HG02571 (cell line): ENCODE data around the gene TNFRSF11A.
A peak's percentile ranks its signal among the peaks of the same experiment; 100 is the strongest.

Source experiments
- ATAC-seq: cut with Tn5 transposase; IDR thresholded peaks from one replicate; pipeline ENCODE4 v1.9.1; 2021; ENCODE audit warnings: mild to moderate bottlenecking, moderate library complexity; ENCODE audit not compliant: unreplicated experiment

The TNFRSF11A gene

GRCh38 chr18:62407660-62408059, 82.5 kb downstream of the TNFRSF11A start:
- no peak for ATAC-seq

GRCh38 chr18:62409821-62410220, 84.7 kb downstream of the TNFRSF11A start:
- no peak for ATAC-seq

- no peak for ATAC-seq
Observed at GRCh38 chr18:62412231-62412979, 87.3 kb downstream of the TNFRSF11A start.

GRCh38 chr18:62413206-62413605, 88.1 kb downstream of the TNFRSF11A start:
- no peak for ATAC-seq

- no peak for ATAC-seq
Observed at GRCh38 chr18:62418258-62418657, 93.1 kb downstream of the TNFRSF11A start.

- ATAC-seq = no peak
Observed at GRCh38 chr18:62420151-62420512, 95.0 kb downstream of the TNFRSF11A start.

GRCh38 chr18:62420513-62421209, 95.6 kb downstream of the TNFRSF11A start:
- ATAC-seq = peak; percentile 86

- ATAC-seq = no peak
Observed at GRCh38 chr18:62425465-62426190, 100.5 kb downstream of the TNFRSF11A start.

- no peak for ATAC-seq
Observed at GRCh38 chr18:62426191-62426488, 101.0 kb downstream of the TNFRSF11A start.

- no peak for ATAC-seq
Observed at GRCh38 chr18:62432176-62432575, 107.1 kb downstream of the TNFRSF11A start.

- ATAC-seq = no peak
Observed at GRCh38 chr18:62434798-62435197, 109.7 kb downstream of the TNFRSF11A start.

GRCh38 chr18:62435435-62436031, 110.4 kb downstream of the TNFRSF11A start:
- ATAC-seq = no peak

- no peak for ATAC-seq
Observed at GRCh38 chr18:62436636-62437234, 111.6 kb downstream of the TNFRSF11A start.

- no peak for ATAC-seq
Observed at GRCh38 chr18:62437235-62438017, 112.3 kb downstream of the TNFRSF11A start.

GRCh38 chr18:62438018-62438329, 112.9 kb downstream of the TNFRSF11A start:
- no peak for ATAC-seq

GRCh38 chr18:62438402-62438801, 113.3 kb downstream of the TNFRSF11A start:
- ATAC-seq = no peak

GRCh38 chr18:62438866-62439265, 113.8 kb downstream of the TNFRSF11A start:
- ATAC-seq = no peak
